ENCODE results near the gene OSBPL1A. TPM values are rescaled to one million over a fixed set of nuclear protein-coding genes. Genes with fewer than 3 reads are reported as not detected.
A peak's percentile ranks its signal among the peaks of the same experiment; 100 is the strongest.
"Not testable (repeated sequence)": the region's sequence is repeated elsewhere in the genome, so short reads cannot be mapped to it uniquely, and the experiment has no call there.

The OSBPL1A gene
- total RNA-seq, 2 donors from 2014 or later: 20.7 to 33.0 TPM

DNA sequence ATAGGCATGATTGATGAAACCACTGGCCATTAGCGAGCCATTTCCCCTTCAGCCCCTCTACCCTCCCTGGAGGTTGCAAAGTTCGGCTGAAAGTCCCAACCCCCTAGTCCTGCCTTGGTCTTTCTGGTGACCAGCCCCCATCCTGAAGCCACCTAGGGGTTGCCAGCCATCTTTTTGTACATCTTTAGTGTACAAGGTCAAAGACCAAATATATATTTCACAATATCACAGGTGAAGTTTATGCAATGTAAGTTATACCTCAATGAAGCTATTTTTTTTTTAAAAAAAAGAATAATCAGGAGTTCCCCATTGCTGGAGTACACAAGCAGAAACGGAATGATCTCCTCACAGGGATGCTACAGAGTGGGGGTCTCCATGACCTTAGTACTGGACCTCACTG, 31.3 kb downstream of the OSBPL1A start:
- intact Hi-C loops (cut with DNase I): no loop called here
- H3K36me3 ChIP-seq: no peaks in the 10 kb centered on the region
- no peak overlapping the region for H3K9ac ChIP-seq (ENCODE audit: low read depth in 2 of 2, low read length in 2 of 2)
- H3K27ac ChIP-seq: no peak overlapping the region
- DNase-seq: no peak
- H3K27me3 ChIP-seq: no peaks in the 10 kb centered on the region
- no peaks in the 10 kb centered on the region for H3K4me1 ChIP-seq
- TF ChIP-seq, protein P1, sequence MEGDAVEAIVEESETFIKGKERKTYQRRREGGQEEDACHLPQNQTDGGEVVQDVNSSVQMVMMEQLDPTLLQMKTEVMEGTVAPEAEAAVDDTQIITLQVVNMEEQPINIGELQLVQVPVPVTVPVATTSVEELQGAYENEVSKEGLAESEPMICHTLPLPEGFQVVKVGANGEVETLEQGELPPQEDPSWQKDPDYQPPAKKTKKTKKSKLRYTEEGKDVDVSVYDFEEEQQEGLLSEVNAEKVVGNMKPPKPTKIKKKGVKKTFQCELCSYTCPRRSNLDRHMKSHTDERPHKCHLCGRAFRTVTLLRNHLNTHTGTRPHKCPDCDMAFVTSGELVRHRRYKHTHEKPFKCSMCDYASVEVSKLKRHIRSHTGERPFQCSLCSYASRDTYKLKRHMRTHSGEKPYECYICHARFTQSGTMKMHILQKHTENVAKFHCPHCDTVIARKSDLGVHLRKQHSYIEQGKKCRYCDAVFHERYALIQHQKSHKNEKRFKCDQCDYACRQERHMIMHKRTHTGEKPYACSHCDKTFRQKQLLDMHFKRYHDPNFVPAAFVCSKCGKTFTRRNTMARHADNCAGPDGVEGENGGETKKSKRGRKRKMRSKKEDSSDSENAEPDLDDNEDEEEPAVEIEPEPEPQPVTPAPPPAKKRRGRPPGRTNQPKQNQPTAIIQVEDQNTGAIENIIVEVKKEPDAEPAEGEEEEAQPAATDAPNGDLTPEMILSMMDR (IDR thresholded peaks at IDR 0.05): no peak
- H3K4me3 ChIP-seq: no peak overlapping the region
- no peaks in the 10 kb centered on the region for H3K9me3 ChIP-seq

DNA sequence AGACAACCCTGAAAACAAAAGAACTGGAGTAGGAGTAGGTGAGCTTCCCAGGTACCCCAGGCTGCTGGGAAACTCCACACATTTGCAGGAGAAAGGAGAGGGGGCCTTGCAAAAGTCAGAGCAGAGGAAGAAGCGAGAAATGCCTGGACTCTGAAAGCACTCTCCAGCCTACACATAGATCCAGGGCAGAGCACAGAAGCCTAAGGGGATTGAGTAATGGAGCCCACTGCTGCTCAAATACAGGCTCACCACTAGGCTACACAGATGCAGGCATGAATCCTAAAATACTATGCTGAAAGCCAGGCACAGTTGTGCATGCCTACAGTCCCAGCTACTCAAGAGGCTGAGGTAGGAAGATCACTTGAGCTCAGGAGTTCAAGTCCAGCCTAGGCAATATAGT, 33.4 kb downstream of the OSBPL1A start:
- DNase-seq: no peak
- H3K27ac ChIP-seq: no peak overlapping the region
- H3K36me3 ChIP-seq: no peaks in the 10 kb centered on the region
- H3K4me1 ChIP-seq: no peaks in the 10 kb centered on the region
- no peak overlapping the region for H3K4me3 ChIP-seq
- no peaks in the 10 kb centered on the region for H3K9me3 ChIP-seq
- intact Hi-C loops (cut with DNase I): no loop called here
- H3K27me3 ChIP-seq: no peaks in the 10 kb centered on the region
- no peak overlapping the region for H3K9ac ChIP-seq (ENCODE audit: low read depth in 2 of 2, low read length in 2 of 2)
- TF ChIP-seq, protein P1 (IDR thresholded peaks at IDR 0.05): no peak

DNA sequence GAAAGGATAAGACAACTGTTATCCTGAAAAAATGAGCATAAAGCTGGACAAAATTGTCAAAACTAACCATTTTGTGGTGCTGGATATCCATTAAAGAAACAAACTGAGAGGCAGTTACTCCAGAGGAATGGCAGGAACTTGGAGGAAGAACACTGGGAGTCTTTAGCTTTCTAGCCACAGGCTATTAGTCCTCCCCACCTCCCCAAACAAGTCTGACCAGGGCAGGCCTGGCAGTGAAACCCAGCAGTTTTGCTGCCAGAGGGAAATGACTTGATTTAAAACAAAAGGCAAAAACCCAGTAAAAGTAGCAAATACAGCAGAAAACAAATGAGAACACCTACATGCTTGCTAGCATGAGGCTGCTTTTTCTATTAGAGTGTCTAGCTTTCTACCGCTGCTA, 34.9 kb downstream of the OSBPL1A start:
- no peak overlapping the region for H3K4me3 ChIP-seq
- H3K4me1 ChIP-seq: no peaks in the 10 kb centered on the region
- TF ChIP-seq, protein P1 (IDR thresholded peaks at IDR 0.05): no peak
- DNase-seq: no peak
- no peak overlapping the region for H3K27ac ChIP-seq
- H3K27me3 ChIP-seq: no peaks in the 10 kb centered on the region
- H3K9ac ChIP-seq (ENCODE audit: low read depth in 2 of 2, low read length in 2 of 2): no peak overlapping the region
- H3K36me3 ChIP-seq: no peaks in the 10 kb centered on the region
- H3K9me3 ChIP-seq: no peaks in the 10 kb centered on the region
- intact Hi-C loops (cut with DNase I): no loop called here

DNA sequence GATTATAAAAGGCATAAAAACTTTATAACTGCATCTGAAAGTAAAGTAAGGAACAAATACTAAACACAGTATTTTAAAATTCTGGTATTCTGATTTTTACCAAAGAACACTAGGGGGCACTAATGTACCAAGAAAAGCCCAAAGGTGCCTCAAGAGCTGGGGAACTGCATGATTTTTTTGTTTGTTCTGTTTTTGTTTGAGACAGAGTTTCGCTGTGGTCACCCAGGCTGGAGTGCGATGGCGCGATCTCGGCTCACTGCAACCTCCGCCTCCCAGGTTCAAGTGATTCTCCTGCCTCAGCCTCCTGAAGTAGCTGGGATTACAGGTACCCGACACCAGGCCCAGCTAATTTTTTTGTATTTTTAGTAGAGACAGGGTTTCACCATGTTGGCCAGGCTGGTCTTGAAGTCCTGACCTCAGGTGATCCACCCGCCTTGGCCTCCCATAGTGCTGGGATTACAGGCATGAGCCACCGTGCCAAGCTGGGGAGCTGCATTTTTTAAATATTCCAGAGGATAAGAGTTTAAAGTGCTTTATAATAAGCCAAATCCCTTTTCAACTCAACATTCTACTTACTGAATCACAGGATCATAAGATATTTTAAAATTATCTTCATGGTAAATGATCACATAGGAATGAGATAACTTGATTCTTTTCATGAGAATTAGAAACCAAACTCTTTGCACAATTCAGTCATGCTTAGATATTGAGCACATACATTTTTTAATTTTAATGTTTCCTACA, 37.7 kb downstream of the OSBPL1A start:
- H3K4me3 ChIP-seq; H3K9ac ChIP-seq (ENCODE audit: low read depth in 2 of 2, low read length in 2 of 2); H3K27me3 ChIP-seq; DNase-seq; H3K9me3 ChIP-seq; H3K36me3 ChIP-seq; H3K4me1 ChIP-seq; H3K27ac ChIP-seq: not testable (repeated sequence)
- intact Hi-C loops (cut with DNase I): loop anchor here (5.0 kb wide), 1 partner anchor 127 kb away; no protein-coding TSS in a partner anchor
- TF ChIP-seq, protein P1 (IDR thresholded peaks at IDR 0.05): peak; percentile 60

DNA sequence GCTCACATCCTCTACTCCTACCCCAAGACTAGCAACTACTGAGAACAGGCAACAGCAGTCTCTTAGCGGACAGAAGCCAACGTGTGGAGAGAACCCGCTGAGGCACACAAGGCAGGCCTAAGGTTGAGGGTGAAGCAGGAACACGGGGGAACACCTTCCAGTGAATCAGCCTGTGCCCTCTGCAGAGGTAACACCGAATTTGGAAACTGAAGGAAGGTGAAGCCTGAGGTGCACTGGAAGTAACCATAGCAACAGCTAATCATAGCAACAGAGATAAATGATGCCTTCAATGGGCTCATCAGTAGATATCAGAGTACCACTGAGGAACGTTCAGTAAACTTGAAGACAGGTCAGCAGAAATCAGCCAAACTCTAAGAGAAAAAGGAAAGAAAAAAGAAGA, 43.3 kb downstream of the OSBPL1A start:
- intact Hi-C loops (cut with DNase I): no loop called here
- TF ChIP-seq, protein P1 (IDR thresholded peaks at IDR 0.05): no peak
- no peak overlapping the region for H3K9ac ChIP-seq (ENCODE audit: low read depth in 2 of 2, low read length in 2 of 2)
- no peak overlapping the region for H3K27ac ChIP-seq
- H3K4me3 ChIP-seq: no peak overlapping the region
- no peak for DNase-seq
- no peaks in the 10 kb centered on the region for H3K4me1 ChIP-seq
- no peaks in the 10 kb centered on the region for H3K27me3 ChIP-seq
- no peaks in the 10 kb centered on the region for H3K9me3 ChIP-seq
- no peaks in the 10 kb centered on the region for H3K36me3 ChIP-seq

Data from colonic mucosa (tissue), 4 donors.